ENCODE results near the gene CERCAM. TPM values are rescaled to one million over a fixed set of nuclear protein-coding genes. Genes with fewer than 3 reads are reported as not detected.

Gene CERCAM
- total RNA-seq, 2 donors from 2014 or later = 2.9 to 9.2 TPM

- intact Hi-C loops (cut with DNase I, micrococcal nuclease) = no loop called here
- DNase-seq = no peak
These were observed 28.7 kb upstream of the CERCAM start for GRCh38 chr9:128391956-128392301.

GRCh38 chr9:128392302-128393144, 28.1 kb upstream of the CERCAM start:
- ATAC-seq = no peak
- DNase-seq = no peak
- intact Hi-C loops (cut with DNase I, micrococcal nuclease) = no loop called here

More at GRCh38 chr9:128391956-128392301, 28.7 kb upstream of the CERCAM start:
- ATAC-seq = no peak

GRCh38 chr9:128393145-128393775, 27.4 kb upstream of the CERCAM start:
- DNase-seq = no peak
- intact Hi-C loops (cut with DNase I, micrococcal nuclease) = no loop called here
- no peak for ATAC-seq

- intact Hi-C loops (cut with DNase I, micrococcal nuclease) = no loop called here
- ATAC-seq (no peak), DNase-seq (no peak)
These were observed 26.7 kb upstream of the CERCAM start for GRCh38 chr9:128393970-128394369.

- ATAC-seq (no peak), DNase-seq (no peak)
- intact Hi-C loops (cut with DNase I, micrococcal nuclease) = no loop called here
These were observed 26.1 kb upstream of the CERCAM start for GRCh38 chr9:128394379-128395168.

GRCh38 chr9:128396970-128397613, 23.6 kb upstream of the CERCAM start:
- intact Hi-C loops (cut with DNase I, micrococcal nuclease) = no loop called here
- no peak for DNase-seq

GRCh38 chr9:128397831-128398230, 22.8 kb upstream of the CERCAM start:
- intact Hi-C loops (cut with DNase I, micrococcal nuclease) = no loop called here
- no peak for ATAC-seq
- no peak for DNase-seq

More at GRCh38 chr9:128396970-128397613, 23.6 kb upstream of the CERCAM start:
- ATAC-seq = peak; percentile 16

GRCh38 chr9:128399861-128400260, 20.8 kb upstream of the CERCAM start:
- ATAC-seq (no peak), DNase-seq (no peak)
- intact Hi-C loops (cut with DNase I, micrococcal nuclease) = no loop called here

GRCh38 chr9:128404560-128404959, 16.1 kb upstream of the CERCAM start:
- ATAC-seq (no peak), DNase-seq (no peak)
- intact Hi-C loops (cut with DNase I, micrococcal nuclease) = no loop called here

GRCh38 chr9:128405077-128405779, 15.4 kb upstream of the CERCAM start:
- ATAC-seq (no peak), DNase-seq (no peak)
- intact Hi-C loops (cut with DNase I, micrococcal nuclease) = no loop called here

- DNase-seq (no peak), ATAC-seq (no peak)
- intact Hi-C loops (cut with DNase I, micrococcal nuclease) = no loop called here
These were observed 14.9 kb upstream of the CERCAM start for GRCh38 chr9:128405780-128406171.

- no peak for ATAC-seq
- intact Hi-C loops (cut with DNase I, micrococcal nuclease) = no loop called here
- no peak for DNase-seq
These were observed 13.7 kb upstream of the CERCAM start for GRCh38 chr9:128406848-128407391.

GRCh38 chr9:128408963-128409431, 11.7 kb upstream of the CERCAM start:
- no peak for ATAC-seq
- intact Hi-C loops (cut with DNase I, micrococcal nuclease) = no loop called here
- no peak for DNase-seq

GRCh38 chr9:128409450-128409849, 11.2 kb upstream of the CERCAM start:
- DNase-seq (no peak), ATAC-seq (no peak)
- intact Hi-C loops (cut with DNase I, micrococcal nuclease) = no loop called here

- intact Hi-C loops (cut with DNase I, micrococcal nuclease) = no loop called here
- DNase-seq = no peak
- no peak for ATAC-seq
These were observed 10.7 kb upstream of the CERCAM start for GRCh38 chr9:128409978-128410377.

- ATAC-seq = no peak
- intact Hi-C loops (cut with DNase I, micrococcal nuclease) = no loop called here
These were observed 9.1 kb upstream of the CERCAM start for GRCh38 chr9:128411364-128412119.

GRCh38 chr9:128412120-128412790, 8.4 kb upstream of the CERCAM start:
- intact Hi-C loops (cut with DNase I, micrococcal nuclease) = no loop called here
- ATAC-seq (no peak), DNase-seq (peak in 1 of 2 donors; percentile 43)

More at GRCh38 chr9:128411364-128412119, 9.1 kb upstream of the CERCAM start:
- DNase-seq = no peak
